K562 (cell line): ENCODE results near the gene DLGAP1. TPM values are rescaled to one million over a fixed set of nuclear protein-coding genes. Genes with fewer than 3 reads are reported as not detected.

ENCODE experiments used
- ADNP ChIP-seq: fragments of 200-800 bp; sonication (Bioruptor generic); IDR thresholded peaks from 2 replicates; pipeline ENCODE4 v1.6.1; 2016; ENCODE audit warnings: missing genetic modification characterization, missing compliant biosample characterization
- GTF2B ChIP-seq: IDR thresholded peaks from 2 replicates; pipeline ENCODE4 v1.6.1; 2011; ENCODE audit not compliant: insufficient read length; ENCODE audit errors: extremely low read depth
- MTF1 ChIP-seq: fragments of 250-450 bp; sonication (Bioruptor Pico); IDR thresholded peaks from 2 replicates; pipeline ENCODE4 v1.9.0; 2021; ENCODE audit warnings: moderate library complexity, mild to moderate bottlenecking, inconsistent platforms, borderline replicate concordance
- PURB ChIP-seq: sonication (generic); formaldehyde crosslinking; IDR thresholded peaks from 2 replicates; pipeline ENCODE4 v1.9.0; 2021; ENCODE audit warnings: low read depth, mild to moderate bottlenecking, missing genetic modification reagents
- SPI1 ChIP-seq: IDR thresholded peaks from 2 replicates; pipeline ENCODE4 v1.6.1; 2011; ENCODE audit warnings: low read depth, low read length, control low read depth, borderline replicate concordance
- TSC22D4 ChIP-seq: fragments of 450-650 bp; IDR thresholded peaks from 2 replicates; pipeline ENCODE4 v1.6.1; 2016; ENCODE audit warnings: missing genetic modification characterization, missing biosample characterization, control low read depth
- ZNF239 ChIP-seq: fragments of 250-450 bp; sonication (Bioruptor Pico); IDR thresholded peaks from 2 replicates; pipeline ENCODE4 v1.4.0; 2020; ENCODE audit warnings: mild to moderate bottlenecking
- ZNF280A ChIP-seq: fragments of 450-650 bp; IDR thresholded peaks from 2 replicates; pipeline ENCODE4 v1.6.1; 2018; ENCODE audit warnings: mild to moderate bottlenecking, low read depth; ENCODE audit not compliant: partially characterized antibody
- ZNF395 ChIP-seq: fragments of 200-800 bp; sonication (Bioruptor generic); IDR thresholded peaks from 2 replicates; pipeline ENCODE4 v1.6.1; 2017; ENCODE audit warnings: missing genetic modification characterization, missing compliant biosample characterization
- polyA plus RNA-seq, 8 experiments: library from polyadenylated mRNA; depleted of rRNA in 4 of 8; stranded (reverse) in 5 of 8; unstranded in 3 of 8; fragments of >200 nt; fragmentation: Nextera tagmentation in 2 of 8; fragmentation: Illumina TruSeq in 1 of 8; extraction: Ambion mirVana in 2 of 8; extraction: Trizol in 1 of 8; gene quantifications; 2 replicates each; pipeline versions ENCODE4 v1.2.1 to v1.2.3, GENCODE V29; 2011 to 2014; ENCODE audit warnings: inconsistent platforms in 1 of 8, missing spikeins in 1 of 8
- total RNA-seq, 7 experiments: library from RNA; depleted of rRNA in 6 of 7; stranded (reverse); fragments of >200 nt in 6 of 7; fragmentation: Illumina TruSeq in 2 of 7; extraction: Trizol in 2 of 7; gene quantifications; 2 replicates each; pipeline versions ENCODE4 v1.2.1 to v1.2.3, GENCODE V29; 2011 to 2021; ENCODE audit warnings: low replicate concordance in 1 of 7
- TF ChIP-seq, protein P1 (sequence below), 2 experiments: IDR thresholded peaks in 1 of 2; conservative IDR thresholded peaks in 1 of 2; 2 replicates each; pipeline ENCODE4 v1.6.1; 2016; ENCODE audit warnings: low read depth in 2 of 2, mild to moderate bottlenecking in 1 of 2, missing compliant biosample characterization in 1 of 2, missing genetic modification characterization in 1 of 2, moderate library complexity in 1 of 2
- TF ChIP-seq, protein P2 (sequence below), 2 experiments: fragments of 450-650 bp; formaldehyde crosslinking in 1 of 2; IDR thresholded peaks; 2 replicates each; pipeline versions ENCODE4 v1.4.0 to v1.6.1; 2014 to 2020; ENCODE audit warnings: mild to moderate bottlenecking in 2 of 2, borderline replicate concordance in 1 of 2, low read depth in 1 of 2

The DLGAP1 gene
- total and polyA plus RNA-seq, 9 of the 15 experiments (the other 6 are each of a cell fraction or from before 2014, with no cell fraction given), result 0.04 to 0.22 (median 0.08) TPM

GRCh38 chr18:3584897-3585460 is 870.1 kb downstream of the DLGAP1 start (continued):
- TF ChIP-seq, protein P1, sequence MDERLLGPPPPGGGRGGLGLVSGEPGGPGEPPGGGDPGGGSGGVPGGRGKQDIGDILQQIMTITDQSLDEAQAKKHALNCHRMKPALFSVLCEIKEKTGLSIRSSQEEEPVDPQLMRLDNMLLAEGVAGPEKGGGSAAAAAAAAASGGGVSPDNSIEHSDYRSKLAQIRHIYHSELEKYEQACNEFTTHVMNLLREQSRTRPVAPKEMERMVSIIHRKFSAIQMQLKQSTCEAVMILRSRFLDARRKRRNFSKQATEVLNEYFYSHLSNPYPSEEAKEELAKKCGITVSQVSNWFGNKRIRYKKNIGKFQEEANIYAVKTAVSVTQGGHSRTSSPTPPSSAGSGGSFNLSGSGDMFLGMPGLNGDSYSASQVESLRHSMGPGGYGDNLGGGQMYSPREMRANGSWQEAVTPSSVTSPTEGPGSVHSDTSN (CRISPR knock-in tag; IDR thresholded peaks at IDR 0.05; ENCODE audit: low read depth), result no peak
- TF ChIP-seq, protein P1 (tag; conservative IDR thresholded peaks at IDR 0.05; ENCODE audit: low read depth), result no peak
- peak; percentile 99 for TF ChIP-seq SPI1
- no peak for TF ChIP-seq MTF1
- no peak for TF ChIP-seq GTF2B
- no peak for TF ChIP-seq ADNP (tag)
- TF ChIP-seq ZNF395 (CRISPR knock-in tag), result no peak; the same call in 1 of the 2 replicates
- TF ChIP-seq ZNF239 (CRISPR knock-in tag), result no peak
- no peak for TF ChIP-seq ZNF280A
- TF ChIP-seq TSC22D4 (tag), result no peak
- TF ChIP-seq, protein P2, sequence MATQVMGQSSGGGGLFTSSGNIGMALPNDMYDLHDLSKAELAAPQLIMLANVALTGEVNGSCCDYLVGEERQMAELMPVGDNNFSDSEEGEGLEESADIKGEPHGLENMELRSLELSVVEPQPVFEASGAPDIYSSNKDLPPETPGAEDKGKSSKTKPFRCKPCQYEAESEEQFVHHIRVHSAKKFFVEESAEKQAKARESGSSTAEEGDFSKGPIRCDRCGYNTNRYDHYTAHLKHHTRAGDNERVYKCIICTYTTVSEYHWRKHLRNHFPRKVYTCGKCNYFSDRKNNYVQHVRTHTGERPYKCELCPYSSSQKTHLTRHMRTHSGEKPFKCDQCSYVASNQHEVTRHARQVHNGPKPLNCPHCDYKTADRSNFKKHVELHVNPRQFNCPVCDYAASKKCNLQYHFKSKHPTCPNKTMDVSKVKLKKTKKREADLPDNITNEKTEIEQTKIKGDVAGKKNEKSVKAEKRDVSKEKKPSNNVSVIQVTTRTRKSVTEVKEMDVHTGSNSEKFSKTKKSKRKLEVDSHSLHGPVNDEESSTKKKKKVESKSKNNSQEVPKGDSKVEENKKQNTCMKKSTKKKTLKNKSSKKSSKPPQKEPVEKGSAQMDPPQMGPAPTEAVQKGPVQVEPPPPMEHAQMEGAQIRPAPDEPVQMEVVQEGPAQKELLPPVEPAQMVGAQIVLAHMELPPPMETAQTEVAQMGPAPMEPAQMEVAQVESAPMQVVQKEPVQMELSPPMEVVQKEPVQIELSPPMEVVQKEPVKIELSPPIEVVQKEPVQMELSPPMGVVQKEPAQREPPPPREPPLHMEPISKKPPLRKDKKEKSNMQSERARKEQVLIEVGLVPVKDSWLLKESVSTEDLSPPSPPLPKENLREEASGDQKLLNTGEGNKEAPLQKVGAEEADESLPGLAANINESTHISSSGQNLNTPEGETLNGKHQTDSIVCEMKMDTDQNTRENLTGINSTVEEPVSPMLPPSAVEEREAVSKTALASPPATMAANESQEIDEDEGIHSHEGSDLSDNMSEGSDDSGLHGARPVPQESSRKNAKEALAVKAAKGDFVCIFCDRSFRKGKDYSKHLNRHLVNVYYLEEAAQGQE (IDR thresholded peaks at IDR 0.05; ENCODE audit: borderline replicate concordance), result peak; percentile 10; the same call in 1 of the 2 replicates
- TF ChIP-seq, protein P2 (CRISPR knock-in tag; IDR thresholded peaks at IDR 0.05; ENCODE audit: low read depth), result no peak
- no peak for TF ChIP-seq PURB (CRISPR knock-in tag)
